ENCODE measurements around the gene TMPRSS2.

Gene TMPRSS2

DNA sequence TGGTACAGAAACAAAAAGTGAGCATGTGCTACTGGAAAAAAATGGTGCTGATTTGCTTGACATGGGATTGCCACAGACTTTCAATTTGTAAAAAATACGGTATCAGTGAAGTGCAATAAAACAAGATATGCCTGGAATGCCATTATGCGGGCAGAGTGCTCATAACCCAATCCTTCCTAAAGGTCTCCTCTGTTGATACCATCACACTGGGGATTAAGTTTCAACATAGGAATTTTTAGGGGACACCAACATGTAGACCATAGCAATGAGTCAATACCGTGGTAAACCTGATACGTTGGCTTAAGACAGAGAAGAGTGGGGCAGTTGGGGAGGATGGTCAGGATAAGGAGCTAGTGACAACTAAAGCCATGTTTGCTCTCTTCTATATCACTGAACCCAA lies 61.4 kb downstream of the TMPRSS2 start:
- no peak for DNase-seq

DNA sequence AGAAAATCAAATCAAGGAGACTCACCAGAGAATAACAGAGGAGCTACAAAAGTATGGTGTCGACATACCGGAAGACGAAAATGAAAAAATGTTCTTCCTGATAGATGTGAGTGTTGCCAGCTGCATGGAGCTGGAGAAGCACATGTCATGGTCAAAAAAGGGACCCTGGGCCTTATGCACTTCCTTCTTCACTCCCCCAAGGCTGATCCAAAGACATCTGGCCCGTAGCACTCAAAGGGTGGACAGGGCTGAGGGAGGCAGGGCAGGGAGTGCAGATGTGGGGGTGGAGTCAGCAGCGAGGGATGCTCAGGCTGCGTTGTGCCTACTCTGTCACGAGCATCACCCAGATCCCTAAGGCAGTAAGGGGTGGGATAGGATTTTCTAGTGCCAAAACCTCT lies 62.5 kb downstream of the TMPRSS2 start:
- no peak for DNase-seq

DNA sequence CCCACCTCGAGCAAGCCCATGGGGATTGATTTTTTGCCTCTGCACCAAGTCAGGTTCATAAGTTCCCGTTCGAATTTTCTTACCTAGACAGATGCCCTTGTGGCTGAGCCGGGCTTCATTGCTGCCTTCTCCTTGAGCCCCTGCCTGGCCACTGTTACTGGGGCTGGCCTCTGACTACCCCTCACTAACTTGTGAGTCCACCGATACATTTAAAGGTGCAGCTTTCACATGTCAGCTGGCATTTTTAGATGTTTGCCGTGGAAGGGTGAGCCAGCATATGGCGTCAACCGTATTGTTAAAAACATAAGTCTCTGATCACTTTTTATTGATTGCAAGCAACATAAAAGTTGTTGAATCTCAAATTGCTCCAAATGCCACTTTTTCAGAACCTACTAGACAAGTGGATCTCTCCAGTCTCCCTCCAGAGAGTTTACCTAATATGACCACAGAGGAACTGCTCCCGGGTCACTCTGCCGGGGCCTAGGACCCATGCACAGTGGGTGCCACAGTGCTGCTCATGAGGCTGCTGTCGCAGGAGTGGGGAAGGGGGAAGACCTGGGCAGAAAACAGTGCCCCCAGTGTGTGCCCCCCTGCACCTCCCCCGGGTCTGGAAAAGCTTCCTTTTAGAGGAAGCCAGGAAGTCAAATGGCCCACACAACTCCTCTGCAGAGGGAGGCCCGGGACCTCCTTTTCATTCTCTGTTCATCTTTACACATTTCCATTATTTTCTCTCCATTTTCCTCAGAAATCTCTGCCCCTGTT lies 63.1 kb downstream of the TMPRSS2 start:
- no peak for DNase-seq

DNA sequence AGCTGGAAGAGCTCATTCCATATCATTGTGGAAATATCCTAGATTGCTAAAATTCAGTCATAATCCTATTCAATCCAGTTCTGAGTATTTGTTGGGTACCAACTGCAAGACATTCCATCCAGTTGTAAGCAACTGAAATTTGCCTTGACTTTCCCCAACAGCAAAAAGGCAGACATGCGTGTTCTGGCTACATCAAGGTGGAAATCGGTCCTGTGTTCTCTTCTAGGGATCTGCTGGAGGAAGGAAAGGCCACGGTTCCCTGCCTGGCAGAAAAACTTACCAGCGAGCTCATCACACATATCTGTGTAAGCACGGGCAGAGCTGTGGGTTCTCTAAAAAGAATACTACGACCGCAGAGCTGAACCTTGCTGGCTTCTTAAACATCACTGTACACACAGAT lies 64.4 kb downstream of the TMPRSS2 start:
- DNase-seq, result no peak

DNA sequence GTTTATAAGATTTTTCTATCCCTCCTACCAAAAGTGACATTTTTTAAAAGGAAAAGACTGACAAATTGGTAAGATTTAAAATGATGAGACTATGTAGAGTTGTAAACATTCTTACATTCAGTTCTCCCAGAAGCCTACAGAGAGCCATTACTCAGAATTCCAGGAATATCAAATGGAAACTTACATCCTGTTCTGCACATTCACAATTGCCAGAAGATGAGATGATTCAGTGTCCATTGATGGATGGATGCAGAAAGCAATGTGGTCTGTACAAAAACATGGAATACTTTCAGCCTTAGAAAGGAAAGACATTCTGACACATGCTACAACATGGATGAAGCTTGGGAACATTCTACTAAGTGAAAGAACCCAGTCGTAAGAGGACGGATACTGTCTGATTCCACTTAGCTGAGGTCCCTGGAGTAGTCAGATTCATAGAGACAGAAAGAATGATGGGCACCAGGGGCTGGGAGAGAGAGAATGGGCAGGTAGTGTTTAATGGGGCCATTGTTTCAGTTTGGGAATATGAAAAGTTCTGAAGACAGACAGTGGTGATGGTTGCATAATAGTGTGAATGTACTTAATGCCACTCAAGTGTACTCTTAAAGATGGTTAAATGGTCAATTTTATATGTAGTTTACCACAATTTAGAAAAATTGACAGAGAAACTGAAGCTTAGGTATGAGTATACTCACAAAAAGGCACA lies 65.3 kb downstream of the TMPRSS2 start:
- no peak for DNase-seq

DNA sequence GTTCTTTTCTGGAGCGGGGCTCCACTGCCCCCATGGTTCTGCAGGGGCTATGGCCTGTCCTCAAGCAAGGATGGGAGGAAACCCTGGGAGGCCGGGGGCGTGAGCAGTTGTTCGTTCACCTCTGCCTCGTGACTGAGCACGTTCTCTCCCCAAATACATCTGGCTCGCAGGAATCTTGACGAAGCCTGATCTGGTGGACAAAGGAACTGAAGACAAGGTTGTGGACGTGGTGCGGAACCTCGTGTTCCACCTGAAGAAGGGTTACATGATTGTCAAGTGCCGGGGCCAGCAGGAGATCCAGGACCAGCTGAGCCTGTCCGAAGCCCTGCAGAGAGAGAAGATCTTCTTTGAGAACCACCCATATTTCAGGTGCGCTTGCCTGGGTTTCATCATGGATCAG lies 66.4 kb downstream of the TMPRSS2 start:
- DNase-seq, result no peak

DNA sequence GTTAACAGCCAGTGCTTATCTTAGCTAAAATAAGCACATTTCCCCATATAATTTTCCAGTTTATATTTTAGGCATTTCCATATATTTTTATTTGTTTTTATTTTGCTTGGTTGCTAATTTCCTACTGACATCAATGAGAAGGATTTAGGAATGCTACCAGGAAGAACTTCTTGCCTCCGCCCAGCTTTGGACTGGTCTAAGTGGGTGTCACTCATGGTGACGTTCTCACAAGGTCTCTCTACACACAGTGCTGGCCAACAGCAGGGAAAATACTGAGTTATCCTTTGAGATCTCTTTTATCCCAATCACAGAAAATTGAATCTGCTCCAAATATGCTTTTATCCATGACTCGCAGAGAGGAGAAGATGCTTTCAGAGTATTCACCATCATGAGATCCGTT lies 68.7 kb downstream of the TMPRSS2 start:
- no peak for DNase-seq

DNA sequence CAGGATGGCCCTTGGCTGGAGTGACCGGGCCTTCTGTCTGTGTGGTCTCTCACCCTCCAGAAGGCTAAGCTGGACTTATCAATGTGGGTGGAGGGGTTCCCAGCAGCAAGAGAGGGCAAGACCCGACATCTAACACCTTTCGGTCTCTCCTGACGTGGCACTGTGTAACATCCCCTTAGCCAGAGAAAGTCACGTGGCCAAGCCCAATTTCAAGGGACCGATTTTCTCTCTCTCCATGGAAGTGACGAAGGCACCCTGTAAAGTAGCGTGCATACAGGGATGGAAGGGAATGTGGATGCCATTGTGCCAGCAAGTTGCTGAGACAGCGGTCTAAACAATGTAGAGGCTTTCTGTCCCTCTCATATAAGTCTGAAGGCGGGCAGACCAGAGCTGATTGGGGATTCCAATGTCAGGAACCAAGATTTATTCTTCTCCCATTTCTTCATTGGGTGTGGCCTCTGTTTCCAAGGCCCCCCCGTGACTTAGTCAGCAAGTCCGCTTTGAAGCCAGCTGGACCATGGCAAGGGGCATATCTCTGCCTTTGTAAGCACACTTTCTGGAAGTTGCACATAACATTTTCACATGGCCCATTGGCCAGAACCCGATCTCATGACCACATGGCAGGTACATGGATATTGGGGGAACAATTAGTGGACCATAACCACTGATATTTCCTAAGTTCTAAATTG lies 69.4 kb downstream of the TMPRSS2 start:
- DNase-seq, result no peak

DNA sequence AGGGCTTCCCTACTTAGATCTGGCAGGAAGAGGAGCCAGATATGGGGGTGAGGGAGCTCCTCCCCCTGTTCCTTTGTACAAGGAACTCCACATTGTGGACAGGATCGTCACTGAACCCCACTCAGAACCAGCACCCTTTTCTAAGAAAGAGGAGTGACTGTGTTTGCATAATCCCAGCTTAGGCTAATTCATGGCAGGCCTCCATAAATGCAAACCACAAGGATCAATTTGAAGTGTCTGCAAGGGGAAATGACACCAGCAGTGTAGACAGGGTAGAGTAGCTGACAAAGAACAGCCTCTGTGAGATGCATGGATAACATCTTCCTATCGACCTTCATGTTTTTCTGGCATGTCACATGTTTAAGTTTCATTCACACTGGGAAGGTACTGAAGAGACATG lies 70.2 kb downstream of the TMPRSS2 start:
- no peak for DNase-seq

DNA sequence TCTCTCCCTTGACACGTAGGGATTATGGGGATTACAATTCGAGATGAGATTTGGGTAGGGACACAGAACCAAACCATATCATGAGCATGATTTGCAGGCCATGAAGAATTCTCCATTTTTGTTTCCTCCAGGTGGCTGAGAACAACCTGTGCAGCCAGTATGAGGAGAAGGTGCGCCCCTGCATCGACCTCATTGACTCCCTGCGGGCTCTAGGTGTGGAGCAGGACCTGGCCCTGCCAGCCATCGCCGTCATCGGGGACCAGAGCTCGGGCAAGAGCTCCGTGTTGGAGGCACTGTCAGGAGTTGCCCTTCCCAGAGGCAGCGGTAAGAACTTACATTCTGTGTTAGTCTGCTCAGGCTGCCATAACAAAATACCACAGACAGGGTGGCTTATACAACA lies 72.3 kb downstream of the TMPRSS2 start:
- DNase-seq, result no peak

DNA sequence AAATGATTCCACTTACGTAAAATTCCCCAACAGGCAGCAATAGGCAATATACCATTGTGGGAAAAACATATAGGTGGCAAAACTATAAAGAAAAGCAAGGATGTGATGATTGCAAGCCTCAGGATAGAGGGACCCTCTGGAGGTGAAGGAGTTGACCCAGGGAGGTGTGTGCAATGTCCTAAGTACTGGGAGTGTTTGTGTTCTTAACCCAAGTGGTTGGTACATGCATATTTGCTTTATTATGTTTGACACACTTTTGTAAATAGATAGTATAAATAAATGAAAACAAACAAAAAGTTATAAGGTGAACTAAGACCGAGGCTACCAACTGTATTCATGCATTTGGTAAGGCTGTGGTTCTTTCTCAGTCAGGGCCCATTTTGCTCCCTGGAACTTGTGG lies 74.4 kb downstream of the TMPRSS2 start:
- DNase-seq, result no peak

DNA sequence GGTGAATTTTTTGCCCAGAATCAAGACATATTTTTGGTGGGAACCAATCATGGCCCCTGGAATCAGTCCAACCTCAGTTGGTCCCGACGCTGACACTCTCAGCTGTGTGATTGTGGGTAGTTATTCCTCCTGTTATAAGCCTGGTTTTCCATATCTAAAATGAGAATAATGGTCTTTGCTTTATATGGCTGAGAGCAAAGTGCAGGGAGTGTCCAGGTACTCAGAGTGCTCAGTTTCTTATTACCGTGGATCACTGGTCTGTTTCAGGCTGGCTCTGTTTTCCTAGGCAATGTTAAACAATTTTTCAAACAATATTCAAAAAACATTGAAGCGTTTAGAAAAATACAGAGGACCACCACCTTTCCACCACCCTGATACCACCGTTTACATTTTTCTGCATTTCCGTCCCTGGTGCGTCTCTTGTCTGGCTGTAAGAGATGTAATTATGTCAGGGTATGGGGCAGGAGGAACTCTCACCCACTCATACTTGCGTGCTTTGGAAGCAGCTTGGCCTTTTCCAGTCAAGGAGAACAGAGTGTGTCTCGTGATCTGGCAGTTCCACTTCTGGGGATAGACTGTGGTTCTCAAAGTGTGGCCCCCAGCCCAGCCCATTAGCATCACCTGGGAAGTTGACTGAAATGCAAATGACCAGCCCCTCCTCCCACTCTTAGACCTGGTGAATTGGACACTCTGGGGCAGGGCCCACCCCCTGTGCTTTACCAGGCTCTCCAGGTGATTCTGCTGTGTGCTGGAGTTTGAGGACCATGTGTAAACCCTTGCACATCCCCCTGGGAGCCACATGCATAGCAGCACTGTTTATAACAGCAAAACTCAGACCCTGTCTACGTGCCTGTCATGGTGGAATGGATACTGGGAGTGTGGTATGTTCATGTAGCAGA lies 75.1 kb downstream of the TMPRSS2 start:
- DNase-seq, result no peak

DNA sequence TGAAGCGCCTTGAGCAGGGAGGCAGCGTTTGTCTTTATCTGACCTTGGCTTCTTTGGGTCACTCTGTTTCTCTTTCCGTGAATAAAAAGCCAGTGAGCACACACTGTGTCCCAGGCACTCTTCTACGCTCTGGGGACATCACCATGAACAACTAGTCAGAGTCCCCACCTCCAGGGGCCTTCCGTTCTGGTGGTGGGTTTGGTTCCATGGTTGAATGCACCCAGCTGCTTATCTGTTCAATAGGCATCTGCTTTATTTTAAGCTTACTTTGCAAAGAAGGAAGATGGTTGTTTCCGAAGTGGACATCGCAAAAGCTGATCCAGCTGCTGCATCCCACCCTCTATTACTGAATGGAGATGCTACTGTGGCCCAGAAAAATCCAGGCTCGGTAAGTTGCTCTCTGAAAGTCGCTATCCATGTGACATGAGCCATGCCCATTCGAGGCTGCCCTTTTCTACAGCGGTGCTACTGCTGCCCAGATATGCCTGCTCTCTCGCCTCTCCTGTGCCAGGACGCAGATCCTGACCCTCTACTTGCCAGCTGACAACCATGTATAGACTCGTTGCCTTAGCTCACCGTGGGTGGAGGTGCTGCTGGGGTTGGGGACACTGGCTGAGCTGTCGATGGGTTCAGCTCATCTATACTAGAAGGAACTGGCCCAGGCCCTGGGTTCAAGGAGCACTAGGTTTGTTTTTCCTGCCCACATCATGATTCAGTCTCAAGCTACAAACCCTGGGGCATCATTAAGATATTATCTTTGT lies 76.0 kb downstream of the TMPRSS2 start:
- peak in 1 of 2 donors; percentile 52 for DNase-seq

DNA sequence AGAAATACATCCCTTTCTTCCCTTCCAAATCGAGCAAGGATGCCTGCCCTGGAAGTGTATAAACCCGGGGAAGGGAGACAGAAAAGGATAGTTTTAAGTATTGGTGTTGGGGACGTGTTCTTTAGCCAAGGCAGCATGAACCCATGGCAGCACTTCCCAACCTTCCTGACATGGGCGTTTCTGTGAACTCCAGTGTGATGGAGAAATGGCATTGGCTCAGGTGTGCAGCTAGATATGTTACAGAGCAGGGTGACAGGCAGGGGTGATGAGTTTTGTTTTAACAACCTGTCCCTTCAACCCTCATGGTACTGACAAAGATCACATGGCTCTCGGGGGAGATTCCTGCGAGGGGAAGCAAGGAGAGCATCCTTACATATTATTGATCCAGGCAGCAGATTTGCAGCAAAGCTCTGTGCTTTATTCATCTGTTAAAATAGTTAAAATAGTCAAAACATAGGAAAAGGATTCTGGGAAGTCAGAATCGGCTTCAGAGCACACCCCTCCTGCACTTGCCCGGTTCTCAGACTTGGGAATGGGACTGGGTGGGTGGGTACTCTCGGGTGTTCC lies 78.0 kb downstream of the TMPRSS2 start:
- DNase-seq, result no peak

DNA sequence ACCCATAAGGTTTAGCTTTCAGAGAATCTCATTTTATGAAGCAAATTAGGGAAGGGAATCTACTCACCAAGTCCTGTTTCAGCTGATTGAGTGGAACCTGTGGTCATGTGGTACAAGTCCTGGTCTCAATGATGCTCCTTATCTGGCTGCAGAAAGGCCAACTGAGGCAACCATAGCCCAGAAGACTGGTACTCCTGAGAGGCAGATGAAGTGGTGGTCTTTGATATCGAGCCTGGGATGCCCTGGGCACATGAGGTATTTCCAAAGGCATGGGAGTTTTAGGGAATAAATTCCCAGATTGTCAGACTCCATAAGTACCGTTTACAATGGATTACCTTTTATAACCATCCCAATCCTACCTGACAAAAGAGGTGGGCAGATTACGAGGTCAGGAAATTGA lies 78.7 kb downstream of the TMPRSS2 start:
- no peak for DNase-seq

DNA sequence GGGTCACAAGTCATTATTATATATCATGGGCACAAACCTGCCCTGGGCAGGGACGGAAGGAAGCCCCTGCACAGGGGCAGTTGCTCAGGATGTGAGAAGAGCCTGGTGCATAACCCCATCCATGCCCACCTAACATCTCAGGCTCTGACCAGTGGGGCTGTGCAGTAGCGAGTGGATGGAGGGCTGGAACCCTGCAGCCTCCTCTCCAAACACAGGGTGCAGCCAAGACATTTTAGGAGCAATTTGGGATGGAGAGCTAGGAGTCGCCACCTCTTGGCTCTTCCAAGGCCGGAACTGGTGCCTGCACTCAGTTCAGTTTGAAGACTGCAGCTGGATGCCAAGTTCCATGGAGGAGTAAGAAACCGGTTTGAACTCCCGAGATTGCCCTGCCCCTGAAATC lies 79.1 kb downstream of the TMPRSS2 start:
- DNase-seq, result no peak

DNA sequence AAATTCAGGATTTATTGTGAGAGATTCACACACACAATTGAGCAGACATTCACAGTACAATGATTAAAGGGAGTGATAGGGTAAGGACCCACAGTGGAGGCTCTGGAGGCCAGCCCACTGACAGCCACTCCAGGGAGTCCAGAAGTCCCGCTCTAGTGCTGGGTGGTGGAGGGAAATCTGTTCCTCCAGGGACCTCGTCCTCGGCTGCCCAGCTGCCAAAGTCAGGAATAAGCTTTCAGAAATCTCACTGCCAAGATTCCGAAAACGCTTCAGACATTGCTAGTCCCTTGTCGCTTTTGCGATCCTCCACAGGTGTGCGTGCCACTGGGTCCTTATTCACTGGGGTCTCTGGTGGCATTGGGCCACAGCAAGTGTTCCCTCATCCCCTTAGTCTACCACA lies 79.6 kb downstream of the TMPRSS2 start:
- DNase-seq, result no peak

DNA sequence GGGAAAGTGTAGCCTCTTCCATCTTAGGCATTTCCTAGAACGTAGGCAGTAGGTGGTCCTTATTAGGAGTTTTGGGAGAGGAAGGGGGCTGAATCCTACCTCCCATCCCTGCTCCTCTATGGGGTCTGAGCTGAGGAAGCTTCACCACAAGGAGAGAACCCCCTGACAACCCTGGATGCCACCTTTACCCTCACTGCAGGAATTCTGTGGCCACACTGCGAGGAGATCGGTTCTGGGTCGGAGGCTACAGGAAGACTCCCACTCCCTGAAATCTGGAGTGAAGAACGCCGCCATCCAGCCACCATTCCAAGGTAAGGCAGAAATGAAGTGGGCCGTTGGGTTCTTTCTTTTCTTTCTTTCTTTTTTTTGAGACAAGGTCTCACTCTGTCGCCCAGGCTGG lies 80.4 kb downstream of the TMPRSS2 start:
- no peak for DNase-seq

DNA sequence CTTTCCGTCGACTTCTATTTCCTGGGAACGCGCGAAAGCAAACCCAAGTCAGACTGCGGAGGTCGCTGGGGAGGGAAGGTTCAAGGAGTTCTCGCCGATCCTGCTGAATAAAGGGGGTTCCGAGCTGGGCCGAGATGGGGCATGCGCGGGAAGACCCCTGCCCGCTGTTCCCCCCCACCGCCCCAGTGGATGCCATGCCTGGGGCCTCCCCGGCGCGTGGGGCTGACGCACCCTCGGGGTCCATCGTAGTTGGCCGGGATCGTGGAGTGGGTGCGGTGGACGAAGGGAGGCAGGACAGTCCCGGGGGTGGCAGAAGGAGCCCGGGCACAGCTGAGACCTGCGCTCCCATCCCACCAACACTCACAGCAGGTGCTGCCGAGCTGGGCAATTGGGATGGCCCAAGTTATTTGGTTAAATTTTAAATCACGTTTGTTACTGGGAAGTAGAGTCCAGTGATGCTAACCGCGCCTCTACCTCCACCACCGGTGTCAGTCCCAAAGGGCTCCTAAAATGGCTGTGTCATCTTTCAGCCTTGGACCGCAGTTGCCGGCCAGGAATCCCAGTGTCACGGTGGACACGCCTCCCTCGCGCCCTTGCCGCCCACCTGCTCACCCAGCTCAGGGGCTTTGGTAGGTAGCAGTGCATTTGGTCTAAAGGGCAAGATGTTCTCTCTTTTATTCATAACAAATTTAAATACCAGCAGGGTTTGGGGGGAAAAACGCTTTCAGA lies 81.1 kb downstream of the TMPRSS2 start:
- DNase-seq, result no peak

DNA sequence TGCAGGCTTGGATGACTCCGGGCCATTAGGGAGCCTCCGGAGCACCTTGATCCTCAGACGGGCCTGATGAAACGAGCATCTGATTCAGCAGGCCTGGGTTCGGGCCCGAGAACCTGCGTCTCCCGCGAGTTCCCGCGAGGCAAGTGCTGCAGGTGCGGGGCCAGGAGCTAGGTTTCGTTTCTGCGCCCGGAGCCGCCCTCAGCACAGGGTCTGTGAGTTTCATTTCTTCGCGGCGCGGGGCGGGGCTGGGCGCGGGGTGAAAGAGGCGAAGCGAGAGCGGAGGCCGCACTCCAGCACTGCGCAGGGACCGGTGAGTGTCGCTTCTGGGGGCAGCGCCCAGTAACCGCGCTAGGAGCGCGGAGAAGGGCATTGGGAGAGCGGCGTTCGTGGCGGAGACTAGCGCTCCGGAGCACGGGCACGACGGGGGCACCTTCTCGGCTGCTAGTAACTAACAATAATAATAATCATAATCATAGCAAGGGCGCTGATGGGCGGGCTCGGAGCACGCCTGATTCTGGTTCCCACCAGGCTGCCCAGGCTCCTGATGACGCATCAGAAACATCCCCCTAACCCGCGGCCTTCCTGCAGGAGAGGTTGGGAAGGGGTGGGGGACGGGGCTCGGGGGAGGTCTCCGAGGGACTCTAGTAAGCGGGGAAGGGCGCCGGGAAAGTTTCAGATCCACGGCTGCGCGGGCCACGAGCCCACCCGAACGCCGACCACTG lies 81.8 kb downstream of the TMPRSS2 start, which contains the start of gene MX1:
TSS of gene MX1 (plus strand) at position 286 of the 722 bp plus-strand sequence. CDS start 5,832 bp downstream, outside the sequence.
- DNase-seq, result peak; percentile 86 to 88

Data from CD4-positive, alpha-beta T cell treated with Interleukin-1 beta for 1 hour (primary cell).